Measurements from ENCODE around the gene INPP5F. TPM values are rescaled to one million over a fixed set of nuclear protein-coding genes. Genes with fewer than 3 reads are reported as not detected.
A peak's percentile ranks its signal among the peaks of the same experiment; 100 is the strongest.

INPP5F gene
- total and polyA plus RNA-seq, 2 of the 13 experiments (the other 11 are each of a cell fraction or from before 2014, with no cell fraction given), result 12.5 to 15.7 TPM

GRCh38 chr10:119693262-119693957, 32.4 kb upstream of the INPP5F start (continued):
- no peak for TF ChIP-seq SOX13 (IDR thresholded peaks at IDR 0.05)
- TF ChIP-seq SOX13 (CRISPR knock-in tag; conservative IDR thresholded peaks at IDR 0.05 in 1 of 2, IDR thresholded peaks at IDR 0.05 in 1 of 2), result peak in 1 of 2 experiments; percentile 73; a peak in 2 of 4 replicates
- TF ChIP-seq PHB2 (IDR thresholded peaks at IDR 0.05; ENCODE audit: partially characterized antibody), result no peak
- no peak for TF ChIP-seq TRIM24 (CRISPR knock-in tag; IDR thresholded peaks at IDR 0.05)
- no peak for TF ChIP-seq ZBTB37 (CRISPR knock-in tag; IDR thresholded peaks at IDR 0.05)
- TF ChIP-seq SOX5 (CRISPR knock-in tag; IDR thresholded peaks at IDR 0.05; ENCODE audit: borderline replicate concordance), result peak; percentile 67; the same call in 1 of the 2 replicates
- TF ChIP-seq ZBTB26 (CRISPR knock-in tag; IDR thresholded peaks at IDR 0.05; ENCODE audit: borderline replicate concordance), result peak; percentile 94
- TF ChIP-seq GTF3A (CRISPR knock-in tag; conservative IDR thresholded peaks at IDR 0.05), result no peak
- TF ChIP-seq ZNF331 (CRISPR knock-in tag; IDR thresholded peaks at IDR 0.05), result peak; percentile 48; the same call in 1 of the 2 replicates
- no peak for TF ChIP-seq ZNF75D (CRISPR knock-in tag; IDR thresholded peaks at IDR 0.05; ENCODE audit: borderline replicate concordance)
- TF ChIP-seq ZNF687 (CRISPR knock-in tag; IDR thresholded peaks at IDR 0.05), result peak; percentile 49
- TF ChIP-seq GMEB2 (CRISPR knock-in tag; IDR thresholded peaks at IDR 0.05; ENCODE audit: low read depth), result no peak
- no peak for TF ChIP-seq ZNF234 (CRISPR knock-in tag; conservative IDR thresholded peaks at IDR 0.05)
- 0 out of 2 replicates have a peak, but pooled peaks have one; percentile 19 for TF ChIP-seq TARDBP (CRISPR knock-in tag; IDR thresholded peaks at IDR 0.05)
- no peak for TF ChIP-seq SCMH1 (CRISPR knock-in tag; IDR thresholded peaks at IDR 0.05; ENCODE audit: borderline replicate concordance)
- no peak for TF ChIP-seq ZNF432 (CRISPR knock-in tag; IDR thresholded peaks at IDR 0.05; ENCODE audit: borderline replicate concordance)
- no peak for TF ChIP-seq ZNF460 (CRISPR knock-in tag; IDR thresholded peaks at IDR 0.05; ENCODE audit: borderline replicate concordance)
- no peak for TF ChIP-seq POLR2AphosphoS2 (IDR thresholded peaks at IDR 0.05; ENCODE audit: low read depth, low read length)
- TF ChIP-seq ZNF24 (IDR thresholded peaks at IDR 0.05), result no peak
- no peak for TF ChIP-seq SRY (CRISPR knock-in tag; IDR thresholded peaks at IDR 0.05)
- no peak for TF ChIP-seq SP1 (IDR thresholded peaks at IDR 0.05)
- TF ChIP-seq SP1 (CRISPR knock-in tag; IDR thresholded peaks at IDR 0.05), result 0 out of 2 replicates have a peak, but pooled peaks have one; percentile 20
